PC-3 (cell line): ENCODE measurements around the gene IP6K3.

Experiments used
- CTCF ChIP-seq: fragments of 300-600 bp; sonication (generic); conservative IDR thresholded peaks from 2 replicates; pipeline ENCODE4 v1.5.1; 2017; ENCODE audit warnings: antibody characterized with exemption, low read depth, mild to moderate bottlenecking, low read length
- EZH2 ChIP-seq: fragments of 300-600 bp; sonication (generic); IDR thresholded peaks from one replicate; pipeline ENCODE4 v1.6.1; 2017; ENCODE audit warnings: antibody characterized with exemption, mild to moderate bottlenecking, low read length; ENCODE audit not compliant: unreplicated experiment
- EZH2phosphoT487 ChIP-seq: fragments of 300-600 bp; sonication (generic); IDR thresholded peaks from 2 replicates; pipeline ENCODE4 v1.6.1; 2018; ENCODE audit warnings: mild to moderate bottlenecking, antibody characterized with exemption, low read length, borderline replicate concordance

GRCh38 chr6:33738879-33739278 is 7.8 kb downstream of the IP6K3 start:
- no peak for TF ChIP-seq CTCF
- no peak for TF ChIP-seq EZH2
- TF ChIP-seq EZH2phosphoT487: no peak
